Endothelial cell of umbilical vein (primary cell): ENCODE results near the gene XRCC6. TPM values are rescaled to one million over a fixed set of nuclear protein-coding genes. Genes with fewer than 3 reads are reported as not detected.

Experiments used
- BruUV-seq: library from RNA; stranded (reverse); fragments of 400-500 nt; replicated peaks from 2 replicates; lab custom pipeline; 2021; lab: Mats Ljungman, UMichigan
- CTCF ChIA-PET: fragments of 300-600, 350-600 bp; sonication (Branson Sonifier 250); formaldehyde crosslinking; loops from one replicate; lab custom pipeline; 2021; ENCODE audit warnings: antibody characterized with exemption, inconsistent platforms; lab: Charles Lee
- POLR2A ChIA-PET: fragments of 300-600, 350-600 bp; sonication (Branson Sonifier 250); formaldehyde crosslinking; loops from one replicate; lab custom pipeline; 2021; ENCODE audit warnings: antibody characterized with exemption, inconsistent platforms; lab: Charles Lee
- DNase-seq: peaks from one replicate; pipeline ENCODE4 v3.0.0-alpha.2; 2011; ENCODE audit warnings: low read depth, low spot score
- FAIRE-seq: peaks from 2 replicates; lab custom pipeline; 2011; peaks lifted over from hg19 to GRCh38; lab: Jason Lieb, UNC
- H2AFZ ChIP-seq: 2 replicates; pipeline ENCODE4 v1.6.0; 2012; ENCODE audit warnings: low read depth, low read length, control low read depth, inconsistent platforms
- H3K27ac ChIP-seq: 2 replicates; pipeline ENCODE4 v1.5.1; 2011; ENCODE audit warnings: low read depth, mild to moderate bottlenecking, control low read depth, low read length, moderate library complexity; ENCODE audit not compliant: insufficient read depth
- H3K27me3 ChIP-seq, 2 experiments: 2 replicates each; pipeline versions ENCODE4 v1.6.0 to v1.6.1; 2011; ENCODE audit warnings: low read length in 2 of 2, mixed read lengths in 1 of 2; ENCODE audit not compliant: control insufficient read depth in 2 of 2, insufficient read depth in 2 of 2
- H3K36me3 ChIP-seq, 2 experiments: 2 replicates in 1 of 2; 3 replicates in 1 of 2; pipeline ENCODE4 v1.5.1; 2011; ENCODE audit warnings: low read length in 2 of 2, mild to moderate bottlenecking in 1 of 2, moderate library complexity in 1 of 2; ENCODE audit not compliant: control insufficient read depth in 2 of 2, insufficient read depth in 2 of 2; ENCODE audit errors: extremely low read depth in 1 of 2
- H3K4me1 ChIP-seq: 3 replicates; pipeline ENCODE4 v1.5.1; 2011; ENCODE audit warnings: mild to moderate bottlenecking, low read length; ENCODE audit not compliant: control insufficient read depth, insufficient read depth; ENCODE audit errors: extremely low read depth
- H3K4me2 ChIP-seq: 2 replicates; pipeline ENCODE4 v1.6.1; 2011; ENCODE audit warnings: low read length, control low read depth, mixed read lengths; ENCODE audit not compliant: insufficient read depth
- H3K4me3 ChIP-seq, 3 experiments: fragments of 200-600 bp in 1 of 3; sonication (generic), shearing (Covaris generic) in 1 of 3; replicated peaks in 1 of 3; 2 replicates each; pipeline ENCODE4 v1.5.1; 2011 to 2016; ENCODE audit warnings: control low read depth in 3 of 3, low read length in 3 of 3, mild to moderate bottlenecking in 2 of 3, inconsistent platforms in 1 of 3, low read depth in 1 of 3, moderate library complexity in 1 of 3; ENCODE audit not compliant: insufficient read depth in 1 of 3
- H3K79me2 ChIP-seq: 2 replicates; pipeline ENCODE4 v1.6.0; 2012; ENCODE audit warnings: low read length, inconsistent platforms; ENCODE audit not compliant: control insufficient read depth, insufficient read depth
- H3K9ac ChIP-seq: replicated peaks from 2 replicates; pipeline ENCODE3; 2011; ENCODE audit warnings: low read length, control low read depth; ENCODE audit not compliant: insufficient read depth; ENCODE audit errors: extremely low read depth
- H3K9me1 ChIP-seq: replicated peaks from 3 replicates; pipeline ENCODE4 v1.6.0; 2011; ENCODE audit warnings: mild to moderate bottlenecking, low read length; ENCODE audit not compliant: control insufficient read depth, insufficient read depth; ENCODE audit errors: extremely low read depth
- H3K9me3 ChIP-seq: replicated peaks from 2 replicates; pipeline ENCODE4 v1.5.1; 2012; ENCODE audit warnings: low read length, inconsistent platforms; ENCODE audit not compliant: control insufficient read depth, insufficient read depth
- H4K20me1 ChIP-seq: replicated peaks from 2 replicates; pipeline ENCODE3; 2011; ENCODE audit warnings: mild to moderate bottlenecking, low read length; ENCODE audit not compliant: control insufficient read depth, insufficient read depth; ENCODE audit errors: extremely low read depth
- CTCF ChIP-seq, 2 donors: IDR thresholded peaks; 1 replicate in 1 of 2; 2 replicates in 1 of 2; pipeline ENCODE4 v1.5.1; 2011; ENCODE audit warnings: low read length in 2 of 2, mild to moderate bottlenecking in 2 of 2, moderate library complexity in 2 of 2, control low read depth in 1 of 2, inconsistent platforms in 1 of 2, low read depth in 1 of 2; ENCODE audit not compliant: insufficient read depth in 1 of 2; ENCODE audit errors: extremely low read depth in 1 of 2
- EZH2 ChIP-seq: IDR thresholded peaks from 2 replicates; pipeline ENCODE4 v1.6.1; 2012; ENCODE audit warnings: borderline replicate concordance, low read depth, mild to moderate bottlenecking, moderate library complexity, low read length, inconsistent platforms; ENCODE audit not compliant: severe bottlenecking
- FOS ChIP-seq: IDR thresholded peaks from 2 replicates; pipeline ENCODE4 v1.6.1; 2011; ENCODE audit warnings: mild to moderate bottlenecking, low read length, moderate library complexity, borderline replicate concordance; ENCODE audit not compliant: insufficient read depth
- GATA2 ChIP-seq: IDR thresholded peaks from 2 replicates; pipeline ENCODE4 v1.7.0; 2011; ENCODE audit warnings: low read depth, mild to moderate bottlenecking, moderate library complexity, mixed read lengths, low read length; ENCODE audit not compliant: insufficient read length, insufficient read depth
- JUN ChIP-seq: IDR thresholded peaks from 2 replicates; pipeline ENCODE4 v1.6.1; 2011; ENCODE audit warnings: borderline replicate concordance, low read depth; ENCODE audit not compliant: insufficient read length, insufficient read depth
- MAX ChIP-seq: IDR thresholded peaks from 2 replicates; pipeline ENCODE4 v1.6.1; 2011; ENCODE audit not compliant: insufficient read depth, insufficient read length
- MYC ChIP-seq: IDR thresholded peaks from one replicate; pipeline ENCODE4 v1.6.1; 2011; ENCODE audit warnings: mild to moderate bottlenecking, low read depth, low read length
- POLR2A ChIP-seq: IDR thresholded peaks from 2 replicates; pipeline ENCODE4 v1.6.1; 2012; ENCODE audit warnings: low read depth, mild to moderate bottlenecking, control low read depth, low read length
- POLR2AphosphoS5 ChIP-seq: IDR thresholded peaks from 2 replicates; pipeline ENCODE4 v1.6.1; 2012; ENCODE audit warnings: low read depth, mild to moderate bottlenecking, control low read depth, low read length, moderate library complexity; ENCODE audit not compliant: insufficient read depth
- dilution Hi-C: fragments of 300-500 bp; cut with MboI; formaldehyde crosslinking; loops from one replicate; pipeline ENCODE4 v1.15.0; 2019; ENCODE audit warnings: low sequenced_read_pairs; ENCODE audit not compliant: extremely low pct_ligation_motif_present
- intact Hi-C: fragments of 100-400 bp; cut with micrococcal nuclease; formaldehyde crosslinking; loops from one replicate; pipeline ENCODE4 v1.10.0; 2022
- polyA plus RNA-seq, 4 experiments: library from polyadenylated mRNA; depleted of rRNA in 3 of 4; stranded (reverse) in 3 of 4; unstranded in 1 of 4; fragments of >200 nt; gene quantifications; 2 replicates each; pipeline versions ENCODE4 v1.2.1 to v1.2.3, GENCODE V29; 2011 to 2012; ENCODE audit warnings: missing spikeins in 1 of 4
- total RNA-seq: library from RNA; stranded (reverse); gene quantifications from 2 replicates; pipeline ENCODE4 v1.2.3, GENCODE V29; 2021

Gene XRCC6
- total and polyA plus RNA-seq, 2 donors (not counting 3 experiments of a cell fraction or from before 2014, with no cell fraction given) = 117 to 309 TPM

GRCh38 chr22:41603873-41604332, 17.2 kb upstream of the XRCC6 start:
- BruUV-seq = no TSS peak
- no peaks in the 10 kb centered on the region for H4K20me1 ChIP-seq
- H3K9me1 ChIP-seq = no peaks in the 10 kb centered on the region
- ChIA-PET POLR2A (no interaction called here), CTCF (interaction anchor here (0.6 to 1.2 kb wide), 3 partner anchors 60 to 86 kb away, joined by 3 to 7 read pairs (median 4); no protein-coding TSS in a partner anchor)
- no peaks in the 10 kb centered on the region for H3K27me3 ChIP-seq
- H3K27ac ChIP-seq = no peak overlapping the region
- H3K4me1 ChIP-seq = no peaks in the 10 kb centered on the region
- DNase-seq = no peak
- dilution Hi-C loops = no loop called here
- no peaks in the 10 kb centered on the region for H3K79me2 ChIP-seq
- no peak overlapping the region for H3K4me3 ChIP-seq
- intact Hi-C loops = no loop called here
- H3K9ac ChIP-seq = no peak overlapping the region
- no peak for FAIRE-seq
- no peak overlapping the region for H3K4me2 ChIP-seq
- H3K9me3 ChIP-seq = no peaks in the 10 kb centered on the region
- TF ChIP-seq POLR2AphosphoS5 (no peak), POLR2A (no peak), FOS (no peak), GATA2 (no peak), JUN (no peak), MAX (no peak), CTCF (IDR thresholded peaks at IDR 0.05; ENCODE audit: extremely low read depth in 1 of 2, insufficient read depth in 1 of 2, low read depth in 1 of 2, low read length in 2 of 2) (no peak), EZH2 (no peak), MYC (no peak)
- H2AFZ ChIP-seq = no peak overlapping the region
- H3K36me3 ChIP-seq = peaks cover 10 to 28% of the 10 kb centered on the region in 2 experiments
